ENCODE measurements around the gene GAB3.

- no peak for TF ChIP-seq CTCF (IDR thresholded peaks at IDR 0.05; ENCODE audit: insufficient read depth, low read length)
- peak; percentile 68 for TF ChIP-seq POLR2AphosphoS5 (IDR thresholded peaks at IDR 0.05; ENCODE audit: low read depth)
- TF ChIP-seq REST (IDR thresholded peaks at IDR 0.05; ENCODE audit: insufficient replicate concordance, low read depth): peak; percentile 42
- TF ChIP-seq GABPA (IDR thresholded peaks at IDR 0.05; ENCODE audit: low read depth): no peak
- TF ChIP-seq SPI1 (IDR thresholded peaks at IDR 0.05; ENCODE audit: borderline replicate concordance, low read depth): no peak
These were observed 11.8 kb upstream of the GAB3 start, which contains the start of gene DKC1 for GRCh38 chrX:154762537-154763296.
